PFSK-1 (cell line): Measurements from ENCODE around the gene CLINT1.

ENCODE experiments used
- FOXP2 ChIP-seq: optimal IDR thresholded peaks from 2 replicates; pipeline ENCODE3; 2011; ENCODE audit warnings: borderline replicate concordance, control low read depth, inconsistent platforms; ENCODE audit not compliant: insufficient read depth; ENCODE audit errors: extremely low read length, extremely low read depth
- POLR2AphosphoS5 ChIP-seq: IDR thresholded peaks from 2 replicates; pipeline ENCODE4 v1.6.1; 2012; ENCODE audit warnings: low read depth, mild to moderate bottlenecking, control low read depth, low read length, moderate library complexity
- SIN3A ChIP-seq: IDR thresholded peaks from 2 replicates; pipeline ENCODE4 v1.6.1; 2012; ENCODE audit warnings: mild to moderate bottlenecking, low read length, moderate library complexity, borderline replicate concordance; ENCODE audit not compliant: insufficient read depth
- TAF1 ChIP-seq: IDR thresholded peaks from 2 replicates; pipeline ENCODE4 v1.6.1; 2012; ENCODE audit warnings: low read length, control low read depth, borderline replicate concordance; ENCODE audit not compliant: insufficient read depth
- TF ChIP-seq, protein P1 (sequence below), 2 experiments: IDR thresholded peaks; 2 replicates each; pipeline versions ENCODE4 v1.6.1 to v1.8.0; 2011 to 2012; ENCODE audit warnings: low read depth in 2 of 2, low read length in 2 of 2, control low read depth in 1 of 2, inconsistent platforms in 1 of 2, mild to moderate bottlenecking in 1 of 2, moderate library complexity in 1 of 2; ENCODE audit not compliant: insufficient read depth in 1 of 2

CLINT1 gene

GRCh38 chr5:157756122-157756521 is 102.8 kb downstream of the CLINT1 start:
- no peak for TF ChIP-seq SIN3A
- TF ChIP-seq POLR2AphosphoS5: no peak
- no peak for TF ChIP-seq FOXP2
- TF ChIP-seq TAF1: no peak
- TF ChIP-seq, protein P1, sequence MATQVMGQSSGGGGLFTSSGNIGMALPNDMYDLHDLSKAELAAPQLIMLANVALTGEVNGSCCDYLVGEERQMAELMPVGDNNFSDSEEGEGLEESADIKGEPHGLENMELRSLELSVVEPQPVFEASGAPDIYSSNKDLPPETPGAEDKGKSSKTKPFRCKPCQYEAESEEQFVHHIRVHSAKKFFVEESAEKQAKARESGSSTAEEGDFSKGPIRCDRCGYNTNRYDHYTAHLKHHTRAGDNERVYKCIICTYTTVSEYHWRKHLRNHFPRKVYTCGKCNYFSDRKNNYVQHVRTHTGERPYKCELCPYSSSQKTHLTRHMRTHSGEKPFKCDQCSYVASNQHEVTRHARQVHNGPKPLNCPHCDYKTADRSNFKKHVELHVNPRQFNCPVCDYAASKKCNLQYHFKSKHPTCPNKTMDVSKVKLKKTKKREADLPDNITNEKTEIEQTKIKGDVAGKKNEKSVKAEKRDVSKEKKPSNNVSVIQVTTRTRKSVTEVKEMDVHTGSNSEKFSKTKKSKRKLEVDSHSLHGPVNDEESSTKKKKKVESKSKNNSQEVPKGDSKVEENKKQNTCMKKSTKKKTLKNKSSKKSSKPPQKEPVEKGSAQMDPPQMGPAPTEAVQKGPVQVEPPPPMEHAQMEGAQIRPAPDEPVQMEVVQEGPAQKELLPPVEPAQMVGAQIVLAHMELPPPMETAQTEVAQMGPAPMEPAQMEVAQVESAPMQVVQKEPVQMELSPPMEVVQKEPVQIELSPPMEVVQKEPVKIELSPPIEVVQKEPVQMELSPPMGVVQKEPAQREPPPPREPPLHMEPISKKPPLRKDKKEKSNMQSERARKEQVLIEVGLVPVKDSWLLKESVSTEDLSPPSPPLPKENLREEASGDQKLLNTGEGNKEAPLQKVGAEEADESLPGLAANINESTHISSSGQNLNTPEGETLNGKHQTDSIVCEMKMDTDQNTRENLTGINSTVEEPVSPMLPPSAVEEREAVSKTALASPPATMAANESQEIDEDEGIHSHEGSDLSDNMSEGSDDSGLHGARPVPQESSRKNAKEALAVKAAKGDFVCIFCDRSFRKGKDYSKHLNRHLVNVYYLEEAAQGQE (IDR thresholded peaks at IDR 0.05; ENCODE audit: insufficient read depth in 1 of 2, low read depth in 2 of 2, low read length in 2 of 2): no peak

DNA sequence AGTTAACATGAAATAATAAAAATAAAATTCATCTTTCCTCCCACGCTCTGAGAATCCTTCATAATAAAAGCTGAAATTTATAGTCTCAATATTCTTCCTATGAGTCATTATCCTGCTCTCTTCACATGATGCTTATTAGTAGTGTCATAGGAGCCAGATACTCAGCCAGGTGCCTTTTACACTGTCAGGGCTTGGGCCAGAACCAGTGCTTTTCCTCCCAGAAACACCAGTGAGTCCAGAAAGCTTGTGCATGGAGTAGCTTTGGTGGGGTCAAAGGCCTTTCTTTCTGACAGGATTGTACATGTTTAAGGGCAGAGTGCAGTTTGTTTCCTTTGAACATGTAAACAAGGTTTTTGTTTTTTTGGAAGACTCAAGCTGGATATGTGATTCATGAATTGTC is 108.6 kb downstream of the CLINT1 start:
- TF ChIP-seq POLR2AphosphoS5 (no peak), TAF1 (no peak)

- TF ChIP-seq, protein P1 (IDR thresholded peaks at IDR 0.05; ENCODE audit: insufficient read depth in 1 of 2, low read depth in 2 of 2, low read length in 2 of 2): no peak
- TF ChIP-seq POLR2AphosphoS5 (no peak), TAF1 (no peak), SIN3A (no peak), FOXP2 (no peak)
These were observed 109.5 kb downstream of the CLINT1 start for GRCh38 chr5:157749462-157749799.

GRCh38 chr5:157748760-157749461 is 110.0 kb downstream of the CLINT1 start:
- TF ChIP-seq SIN3A: no peak
- TF ChIP-seq FOXP2: no peak
- no peak for TF ChIP-seq TAF1
- no peak for TF ChIP-seq POLR2AphosphoS5
- TF ChIP-seq, protein P1 (IDR thresholded peaks at IDR 0.05; ENCODE audit: insufficient read depth in 1 of 2, low read depth in 2 of 2, low read length in 2 of 2): no peak

DNA sequence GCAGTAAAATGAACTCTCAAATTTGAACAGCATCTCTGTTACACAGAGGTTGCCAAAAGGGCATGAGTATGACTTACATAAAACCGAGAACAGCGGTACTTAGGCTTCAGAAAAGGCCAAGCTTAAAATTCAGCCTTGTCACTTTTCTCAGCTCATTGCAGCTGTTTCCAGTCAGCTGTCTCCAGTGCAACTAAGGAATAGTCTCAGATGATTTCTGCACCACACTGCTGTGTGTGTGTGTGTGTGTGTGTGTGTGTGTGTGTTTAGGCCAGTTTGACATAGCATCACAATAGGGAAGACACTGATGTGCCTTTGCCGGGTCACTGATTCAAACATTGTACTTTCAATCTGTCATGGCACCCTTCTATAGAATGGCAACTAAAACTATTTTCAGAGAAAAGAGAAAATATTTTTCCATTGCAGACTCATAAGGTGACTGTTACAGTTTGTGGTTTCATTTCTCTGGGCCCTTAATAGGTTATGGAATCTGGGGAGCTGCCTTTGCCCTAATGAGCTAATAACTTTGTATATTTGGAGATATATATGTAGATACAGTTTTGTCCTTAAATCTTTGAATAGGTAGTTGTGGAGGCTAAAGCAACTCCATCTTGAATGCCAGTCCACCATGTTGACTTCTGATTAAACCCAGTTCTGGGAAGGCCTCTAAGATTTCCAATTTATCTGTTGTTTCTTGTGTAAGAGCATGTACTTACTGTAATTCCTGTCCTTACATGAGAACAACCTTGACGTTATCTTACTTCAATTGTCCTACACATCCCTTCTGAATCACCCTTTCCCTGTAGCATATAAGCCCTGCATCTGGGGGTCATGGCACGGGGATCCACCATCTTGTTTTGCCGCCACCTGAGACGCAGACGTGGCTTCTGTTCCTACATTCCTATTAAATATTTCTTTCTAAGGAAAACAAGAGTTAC is 110.9 kb downstream of the CLINT1 start:
- TF ChIP-seq FOXP2 (no peak), TAF1 (no peak), POLR2AphosphoS5 (no peak), SIN3A (no peak)
- TF ChIP-seq, protein P1 (IDR thresholded peaks at IDR 0.05; ENCODE audit: insufficient read depth in 1 of 2, low read depth in 2 of 2, low read length in 2 of 2): no peak
